22Rv1 (cell line): ENCODE measurements around the gene AIP.

Experiments
- ZFX ChIP-seq: fragments of 450-650 bp; IDR thresholded peaks from 2 replicates; pipeline ENCODE4 v1.6.1; 2017; ENCODE audit warnings: antibody characterized with exemption, borderline replicate concordance
- TF ChIP-seq, protein P1 (sequence below): fragments of 450-650 bp; IDR thresholded peaks from 2 replicates; pipeline ENCODE4 v1.5.1; 2017; ENCODE audit warnings: mild to moderate bottlenecking

DNA sequence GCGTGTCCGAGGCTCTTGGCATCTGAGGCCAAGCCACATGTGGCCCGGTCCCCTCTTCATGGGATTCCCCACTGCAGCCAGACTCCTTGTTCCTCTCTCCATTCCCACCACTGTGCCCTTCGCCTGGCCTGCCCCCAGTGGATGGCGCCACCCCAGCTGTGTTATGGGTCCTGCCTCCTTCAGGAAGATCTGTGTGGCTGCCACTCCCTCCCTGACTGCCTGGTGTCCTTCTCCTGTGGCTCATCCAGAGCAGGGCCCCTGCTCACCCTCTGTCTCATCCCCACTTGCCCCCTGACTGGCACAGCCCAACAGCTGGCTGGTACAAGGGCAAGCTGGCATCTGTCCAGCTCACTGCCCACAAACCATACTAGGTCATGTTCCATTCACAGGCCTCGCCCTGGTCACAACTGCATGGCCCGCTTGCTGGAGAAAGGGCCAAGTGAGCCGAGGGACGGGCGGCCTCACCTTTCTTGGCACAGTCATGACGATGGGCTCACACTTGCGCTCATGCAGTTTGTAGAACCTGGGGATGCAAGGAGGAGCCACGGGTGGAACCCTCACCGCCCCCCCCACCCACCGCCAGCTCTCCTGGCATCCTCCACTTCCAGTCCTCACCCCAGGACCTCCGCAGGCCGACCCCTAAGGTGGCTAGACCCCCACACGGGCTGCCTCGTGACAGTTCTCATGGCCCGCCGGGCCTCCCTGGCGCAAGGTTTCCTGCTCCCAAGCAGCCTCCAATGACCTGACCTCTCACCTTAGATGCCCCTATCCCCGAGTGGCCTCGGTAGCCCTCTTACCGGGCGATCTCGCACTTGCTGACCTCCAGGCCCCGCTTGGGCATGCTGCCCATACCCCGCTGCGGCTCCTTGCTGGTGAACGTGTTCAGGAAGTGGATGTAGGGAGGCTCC, 43.3 kb upstream of the AIP start:
- TF ChIP-seq, protein P1, sequence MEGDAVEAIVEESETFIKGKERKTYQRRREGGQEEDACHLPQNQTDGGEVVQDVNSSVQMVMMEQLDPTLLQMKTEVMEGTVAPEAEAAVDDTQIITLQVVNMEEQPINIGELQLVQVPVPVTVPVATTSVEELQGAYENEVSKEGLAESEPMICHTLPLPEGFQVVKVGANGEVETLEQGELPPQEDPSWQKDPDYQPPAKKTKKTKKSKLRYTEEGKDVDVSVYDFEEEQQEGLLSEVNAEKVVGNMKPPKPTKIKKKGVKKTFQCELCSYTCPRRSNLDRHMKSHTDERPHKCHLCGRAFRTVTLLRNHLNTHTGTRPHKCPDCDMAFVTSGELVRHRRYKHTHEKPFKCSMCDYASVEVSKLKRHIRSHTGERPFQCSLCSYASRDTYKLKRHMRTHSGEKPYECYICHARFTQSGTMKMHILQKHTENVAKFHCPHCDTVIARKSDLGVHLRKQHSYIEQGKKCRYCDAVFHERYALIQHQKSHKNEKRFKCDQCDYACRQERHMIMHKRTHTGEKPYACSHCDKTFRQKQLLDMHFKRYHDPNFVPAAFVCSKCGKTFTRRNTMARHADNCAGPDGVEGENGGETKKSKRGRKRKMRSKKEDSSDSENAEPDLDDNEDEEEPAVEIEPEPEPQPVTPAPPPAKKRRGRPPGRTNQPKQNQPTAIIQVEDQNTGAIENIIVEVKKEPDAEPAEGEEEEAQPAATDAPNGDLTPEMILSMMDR, result peak; percentile 39
- no peak for TF ChIP-seq ZFX
